Hepatocyte (in vitro differentiated cells): ENCODE data around the gene MARCO.

Experiments
- CTCF ChIP-seq: fragments of 200-600 bp; sonication (generic); IDR thresholded peaks from 2 replicates; pipeline ENCODE4 v1.5.1; 2016; ENCODE audit warnings: antibody characterized with exemption, mild to moderate bottlenecking; ENCODE audit not compliant: poor library complexity
- EZH2 ChIP-seq: fragments of 200-600 bp; sonication (generic); IDR thresholded peaks from 2 replicates; pipeline ENCODE4 v1.6.1; 2016; ENCODE audit warnings: antibody characterized with exemption, mild to moderate bottlenecking, borderline replicate concordance

- TF ChIP-seq CTCF: no peak
- TF ChIP-seq EZH2: no peak
Observed at GRCh38 chr2:119029297-119029696, 87.3 kb downstream of the MARCO start.
